Cardiac muscle cell (in vitro differentiated cells and primary cell): ENCODE results near the gene TRMU. TPM values are rescaled to one million over a fixed set of nuclear protein-coding genes. Genes with fewer than 3 reads are reported as not detected.

Source experiments
- DNase-seq, 2 donors: peaks; one replicate each; pipeline versions ENCODE4 v3.0.0 to v3.0.0-alpha.2; 2010 to 2017; ENCODE audit warnings: low read depth in 1 of 2, low spot score in 1 of 2
- H3K27ac ChIP-seq: fragments of 200-600 bp; sonication (generic); 2 replicates; pipeline ENCODE4 v1.5.1; 2016
- H3K27me3 ChIP-seq: fragments of 200-600 bp; sonication (generic); 2 replicates; pipeline ENCODE4 v1.6.0; 2016; ENCODE audit warnings: control low read depth
- H3K36me3 ChIP-seq: fragments of 200-600 bp; sonication (generic); 2 replicates; pipeline ENCODE4 v1.5.1; 2016; ENCODE audit warnings: control low read depth
- H3K4me1 ChIP-seq: fragments of 200-600 bp; sonication (generic); 2 replicates; pipeline ENCODE4 v1.8.1; 2017; ENCODE audit warnings: low read depth, mild to moderate bottlenecking, mixed run types
- H3K4me3 ChIP-seq: fragments of 200-600 bp; sonication (generic); 2 replicates; pipeline ENCODE4 v1.5.1; 2016; ENCODE audit warnings: mild to moderate bottlenecking
- H3K9me3 ChIP-seq: fragments of 200-600 bp; sonication (generic); 2 replicates; pipeline ENCODE4 v1.5.1; 2017; ENCODE audit warnings: low read depth, mild to moderate bottlenecking, control low read depth
- polyA plus RNA-seq: library from polyadenylated mRNA; unstranded; fragments of >200 nt; fragmentation: Nextera tagmentation; extraction: Ambion mirVana; gene quantifications from 2 replicates; pipeline ENCODE4 v1.2.1, GENCODE V29; 2016
- total RNA-seq: library from RNA; depleted of rRNA; stranded (reverse); fragments of >200 nt; gene quantifications from 2 replicates; pipeline ENCODE4 v1.2.3, GENCODE V29; 2016
- TF ChIP-seq, protein P1 (sequence below): IDR thresholded peaks from 2 replicates; pipeline ENCODE4 v1.5.1; 2012; ENCODE audit warnings: low read depth, mild to moderate bottlenecking, low read length

The TRMU gene
- total and polyA plus RNA-seq, 2 experiments from 2014 or later, result 127 to 130 TPM

DNA sequence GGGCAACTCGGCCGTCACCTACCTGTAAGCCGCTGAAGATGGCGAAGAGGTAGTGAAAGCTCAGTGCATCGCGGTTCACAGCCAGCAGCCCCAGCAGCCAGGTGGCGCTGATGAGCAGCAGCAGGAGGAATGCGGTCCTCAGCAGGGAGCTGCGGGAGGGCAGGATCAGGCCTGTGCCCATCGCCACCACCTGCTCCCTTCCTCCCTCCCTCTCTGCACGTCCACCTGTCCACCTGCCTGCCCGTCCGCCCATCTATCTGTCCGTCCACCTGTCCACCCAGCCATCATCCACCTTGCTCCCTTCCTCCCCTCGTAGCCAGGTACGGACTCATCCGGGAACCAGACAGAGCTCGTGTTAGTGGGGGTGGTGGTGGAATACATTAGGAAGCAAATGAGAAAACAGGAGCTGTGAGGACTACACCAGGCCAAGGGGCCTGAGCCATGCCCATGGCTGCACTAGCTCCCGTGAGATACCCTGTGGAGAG, 32.2 kb downstream of the TRMU start:
- no peak overlapping the region for H3K4me3 ChIP-seq
- no peaks in the 10 kb centered on the region for H3K9me3 ChIP-seq
- no peaks in the 10 kb centered on the region for H3K27me3 ChIP-seq
- TF ChIP-seq, protein P1, sequence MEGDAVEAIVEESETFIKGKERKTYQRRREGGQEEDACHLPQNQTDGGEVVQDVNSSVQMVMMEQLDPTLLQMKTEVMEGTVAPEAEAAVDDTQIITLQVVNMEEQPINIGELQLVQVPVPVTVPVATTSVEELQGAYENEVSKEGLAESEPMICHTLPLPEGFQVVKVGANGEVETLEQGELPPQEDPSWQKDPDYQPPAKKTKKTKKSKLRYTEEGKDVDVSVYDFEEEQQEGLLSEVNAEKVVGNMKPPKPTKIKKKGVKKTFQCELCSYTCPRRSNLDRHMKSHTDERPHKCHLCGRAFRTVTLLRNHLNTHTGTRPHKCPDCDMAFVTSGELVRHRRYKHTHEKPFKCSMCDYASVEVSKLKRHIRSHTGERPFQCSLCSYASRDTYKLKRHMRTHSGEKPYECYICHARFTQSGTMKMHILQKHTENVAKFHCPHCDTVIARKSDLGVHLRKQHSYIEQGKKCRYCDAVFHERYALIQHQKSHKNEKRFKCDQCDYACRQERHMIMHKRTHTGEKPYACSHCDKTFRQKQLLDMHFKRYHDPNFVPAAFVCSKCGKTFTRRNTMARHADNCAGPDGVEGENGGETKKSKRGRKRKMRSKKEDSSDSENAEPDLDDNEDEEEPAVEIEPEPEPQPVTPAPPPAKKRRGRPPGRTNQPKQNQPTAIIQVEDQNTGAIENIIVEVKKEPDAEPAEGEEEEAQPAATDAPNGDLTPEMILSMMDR, result peak; percentile 92
- peaks cover 8% of the 10 kb centered on the region for H3K4me1 ChIP-seq
- peaks cover 4% of the 10 kb centered on the region for H3K36me3 ChIP-seq
- peak; percentile 58 to 75 for DNase-seq
- no peak overlapping the region for H3K27ac ChIP-seq

DNA sequence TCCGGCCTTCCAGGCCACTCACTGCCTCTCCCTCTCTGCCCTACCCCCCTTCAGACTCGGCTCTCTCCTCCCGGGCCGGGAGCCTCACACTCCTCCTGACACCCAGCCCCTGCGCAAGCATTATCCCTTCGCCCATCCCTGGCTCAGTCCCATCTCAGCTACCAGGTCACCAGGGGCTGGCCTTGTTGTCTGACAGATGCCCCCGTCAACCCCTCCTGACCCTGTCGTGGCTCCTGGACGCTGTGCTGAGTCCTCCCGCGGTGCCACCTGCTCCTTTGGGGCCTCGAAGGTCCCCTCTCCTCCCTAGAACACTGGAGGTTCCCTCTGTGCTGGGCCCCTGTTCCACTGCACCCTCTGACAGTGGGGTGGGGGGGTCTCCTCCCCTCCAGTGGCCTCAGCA, 32.9 kb downstream of the TRMU start:
- no peak overlapping the region for H3K4me3 ChIP-seq

DNA sequence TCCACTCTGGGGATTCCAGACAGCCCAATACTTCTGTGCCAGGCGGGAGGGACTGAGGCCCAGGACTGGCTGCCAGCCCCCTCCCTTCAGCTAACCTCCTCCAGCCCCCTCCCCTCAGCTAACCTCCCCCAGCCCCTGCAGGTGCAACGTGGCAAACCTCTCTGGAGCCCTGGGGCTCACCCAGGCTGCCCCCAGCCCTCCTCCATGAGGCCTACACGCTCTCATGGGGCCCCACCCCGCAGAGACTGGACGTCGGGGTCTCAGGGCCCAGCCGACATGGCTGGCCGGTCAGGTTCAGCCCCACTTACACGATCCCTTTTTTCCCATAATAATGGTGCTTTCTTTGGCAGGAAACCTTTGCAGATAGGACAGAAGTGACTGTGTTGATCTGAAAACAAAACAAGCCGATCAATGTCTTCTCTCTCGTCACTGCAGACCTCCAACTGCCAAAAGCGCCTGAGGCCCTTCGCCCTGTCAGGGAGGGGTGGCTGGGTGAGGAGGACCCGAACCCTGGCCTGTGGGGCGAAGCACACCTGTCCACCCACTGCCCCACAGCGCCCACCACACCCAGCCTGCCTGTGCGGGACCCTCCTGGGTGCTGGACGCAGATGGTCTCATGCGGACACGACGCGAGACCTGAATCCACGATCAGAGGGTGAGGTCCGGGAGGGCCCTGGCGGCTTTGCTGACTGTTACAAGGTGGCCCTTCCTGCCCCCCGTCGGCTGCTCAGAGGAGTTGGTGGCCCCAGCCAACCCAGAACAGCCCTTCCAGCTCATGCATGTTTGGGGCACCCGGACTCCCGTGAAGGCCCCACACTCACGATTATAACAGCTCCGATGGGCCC, 33.6 kb downstream of the TRMU start:
- DNase-seq, result no peak
- H3K4me3 ChIP-seq, result no peak overlapping the region

More for the DNA sequence above, 32.9 kb downstream of the TRMU start:
- Histone ChIP-seq H3K36me3 (peaks cover 4% of the 10 kb centered on the region), H3K27ac (no peak overlapping the region), H3K9me3 (no peaks in the 10 kb centered on the region), H3K27me3 (no peaks in the 10 kb centered on the region), H3K4me1 (peaks cover 8% of the 10 kb centered on the region)
- TF ChIP-seq, protein P1, result no peak
- no peak for DNase-seq

DNA sequence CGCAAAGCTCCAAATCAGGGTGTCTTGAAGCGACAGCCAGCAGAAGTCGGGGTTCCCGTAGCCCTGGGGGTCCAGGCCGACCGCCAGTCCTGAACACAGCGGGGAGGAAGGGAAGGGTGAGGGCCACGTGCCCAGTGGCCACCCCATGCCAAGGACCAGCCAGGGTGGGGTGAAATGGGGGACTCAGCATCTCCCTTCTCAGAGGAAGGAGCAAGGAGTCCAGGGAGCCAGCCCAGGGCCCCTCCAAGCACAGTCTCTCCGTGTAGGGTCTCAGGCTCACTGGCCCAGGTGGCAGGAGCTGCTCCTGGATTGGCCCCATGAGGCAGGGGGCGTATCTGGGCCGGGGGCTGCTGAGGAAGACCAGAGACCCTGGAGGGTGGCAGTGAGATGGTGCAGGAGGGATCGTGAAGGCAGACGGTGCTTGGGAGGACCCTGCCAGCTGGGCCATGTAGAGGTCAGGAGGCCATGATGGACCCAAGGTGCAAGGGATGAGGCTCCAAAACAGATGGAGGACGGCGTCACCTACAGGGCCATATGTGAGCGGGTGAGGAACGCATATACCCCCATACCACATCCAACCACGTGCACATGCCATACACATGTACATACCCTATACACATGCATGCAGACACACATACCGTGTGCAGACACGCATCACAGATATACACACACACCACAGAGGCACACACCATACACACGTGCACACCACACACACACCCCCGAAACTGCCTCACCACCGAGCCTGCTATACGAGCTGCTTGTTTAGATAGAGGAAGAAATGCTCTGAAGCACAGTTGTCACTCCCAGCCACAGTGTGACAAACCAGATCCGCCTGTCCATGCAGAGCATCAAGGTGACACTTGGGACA, 34.4 kb downstream of the TRMU start:
- H3K4me1 ChIP-seq, result peaks cover 8% of the 10 kb centered on the region
- H3K4me3 ChIP-seq, result no peak overlapping the region
- peak overlapping the region; percentile 76 for H3K27ac ChIP-seq
- no peaks in the 10 kb centered on the region for H3K27me3 ChIP-seq
- TF ChIP-seq, protein P1, result no peak
- no peak for DNase-seq
- peaks cover 4% of the 10 kb centered on the region for H3K36me3 ChIP-seq
- no peaks in the 10 kb centered on the region for H3K9me3 ChIP-seq

More for the DNA sequence above, 33.6 kb downstream of the TRMU start:
- no peaks in the 10 kb centered on the region for H3K27me3 ChIP-seq
- TF ChIP-seq, protein P1, result no peak
- H3K9me3 ChIP-seq, result no peaks in the 10 kb centered on the region
- peaks cover 8% of the 10 kb centered on the region for H3K4me1 ChIP-seq
- peaks cover 4% of the 10 kb centered on the region for H3K36me3 ChIP-seq
- no peak overlapping the region for H3K27ac ChIP-seq

DNA sequence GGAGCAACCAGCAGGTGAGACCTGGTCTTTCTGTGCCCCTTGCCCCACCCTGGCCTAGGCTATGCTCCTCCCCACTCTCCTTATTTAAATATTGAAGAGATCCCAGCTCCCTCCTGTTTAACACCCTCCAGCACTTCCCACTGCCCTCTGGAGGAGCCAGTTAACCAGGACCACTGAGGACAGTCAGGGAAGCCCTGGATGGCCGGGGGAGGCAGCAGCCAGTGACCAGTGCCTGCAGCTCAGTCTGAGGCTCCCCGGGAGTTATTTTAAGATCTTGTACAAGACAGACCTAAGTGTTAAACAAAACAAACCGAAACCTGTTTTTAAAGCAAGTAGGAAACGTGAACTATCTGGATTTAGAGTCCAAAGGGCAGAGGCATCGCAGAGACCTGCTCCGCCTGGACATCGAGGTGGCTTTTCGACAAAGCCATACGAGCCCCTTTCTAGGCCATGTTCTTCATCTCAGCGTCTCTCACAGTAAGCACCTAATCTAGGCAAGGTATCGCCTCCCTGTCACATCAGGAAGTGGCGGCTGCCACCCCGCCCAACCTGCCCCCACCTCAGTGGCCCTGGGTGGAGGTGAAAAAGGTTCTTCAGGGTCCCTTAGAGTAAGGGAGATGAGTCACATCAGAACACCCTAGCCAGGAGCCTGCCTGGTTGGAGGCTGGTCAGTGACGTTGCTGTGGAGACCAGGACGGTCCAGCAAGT, 35.2 kb downstream of the TRMU start:
- no peak for DNase-seq
- no peaks in the 10 kb centered on the region for H3K27me3 ChIP-seq
- H3K36me3 ChIP-seq, result no peaks in the 10 kb centered on the region
- TF ChIP-seq, protein P1, result no peak
- H3K27ac ChIP-seq, result peak overlapping the region; percentile 76
- H3K9me3 ChIP-seq, result no peaks in the 10 kb centered on the region
- no peak overlapping the region for H3K4me3 ChIP-seq
- peaks cover 8% of the 10 kb centered on the region for H3K4me1 ChIP-seq
